ENCODE data around the gene NUDT16. TPM values are rescaled to one million over a fixed set of nuclear protein-coding genes. Genes with fewer than 3 reads are reported as not detected.
"Not testable (repeated sequence)": the region's sequence is repeated elsewhere in the genome, so short reads cannot be mapped to it uniquely, and the experiment has no call there.

NUDT16 gene
- total RNA-seq, 2 donors from 2014 or later, result 4.5 to 6.7 TPM

DNA sequence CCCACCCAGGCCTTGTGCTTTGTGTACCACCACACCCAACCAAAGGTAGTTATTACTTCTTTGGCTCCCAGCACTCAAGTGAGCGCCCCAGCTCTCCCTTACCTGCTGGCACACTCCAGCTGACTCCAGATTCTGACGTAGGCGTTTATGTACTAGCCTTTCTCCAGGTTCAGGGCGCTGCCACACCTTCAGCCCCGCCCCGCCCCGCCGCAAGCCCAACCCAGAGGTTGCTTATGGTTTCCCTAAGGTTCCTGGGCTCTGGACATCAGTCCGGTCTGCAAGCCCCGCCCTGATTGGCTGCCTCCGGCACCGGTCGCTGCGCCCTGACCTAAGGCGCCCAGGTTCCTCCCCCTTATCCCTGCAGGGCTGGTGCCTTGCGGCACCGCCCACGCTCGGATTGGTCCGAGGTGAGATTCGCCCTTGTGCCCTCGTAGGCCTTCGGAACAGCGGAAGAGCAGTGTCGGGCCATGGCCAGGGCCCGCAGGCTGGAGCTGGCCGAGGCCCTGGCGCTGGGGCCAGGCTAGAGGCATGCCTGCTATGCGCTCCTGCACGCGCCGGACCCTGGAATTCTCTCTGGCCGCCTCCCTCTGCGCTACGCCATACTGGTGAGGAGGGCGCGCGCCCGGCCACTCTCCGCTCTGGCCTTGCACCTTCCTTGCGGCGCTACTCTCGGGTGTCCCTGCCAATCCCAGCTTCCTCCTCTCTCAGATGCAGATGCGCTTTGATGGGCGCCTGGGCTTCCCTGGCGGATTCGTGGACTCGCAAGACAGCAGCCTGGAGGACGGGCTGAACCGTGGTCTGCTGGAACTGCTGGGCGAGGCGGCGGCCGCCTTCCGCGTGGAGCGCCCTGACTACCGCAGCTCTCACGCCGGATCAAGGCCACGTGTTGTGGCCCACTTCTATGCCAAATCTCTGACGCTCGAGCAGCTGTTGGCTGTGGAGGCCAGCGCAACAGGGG lies 19.8 kb upstream of the NUDT16 start:
- no peaks in the 10 kb centered on the region for H3K36me3 Mint-ChIP-seq (ENCODE audit: low read depth)
- H3K27ac Mint-ChIP-seq, result no peak overlapping the region
- H3K27me3 Mint-ChIP-seq, result peaks cover 33% of the 10 kb centered on the region
- H3K4me1 Mint-ChIP-seq, result peaks cover 5% of the 10 kb centered on the region
- H3K9me3 Mint-ChIP-seq, result no peaks in the 10 kb centered on the region
- ATAC-seq (replicated peaks), result peak; percentile 86
- H3K4me3 Mint-ChIP-seq, result peak overlapping the region; percentile 75

DNA sequence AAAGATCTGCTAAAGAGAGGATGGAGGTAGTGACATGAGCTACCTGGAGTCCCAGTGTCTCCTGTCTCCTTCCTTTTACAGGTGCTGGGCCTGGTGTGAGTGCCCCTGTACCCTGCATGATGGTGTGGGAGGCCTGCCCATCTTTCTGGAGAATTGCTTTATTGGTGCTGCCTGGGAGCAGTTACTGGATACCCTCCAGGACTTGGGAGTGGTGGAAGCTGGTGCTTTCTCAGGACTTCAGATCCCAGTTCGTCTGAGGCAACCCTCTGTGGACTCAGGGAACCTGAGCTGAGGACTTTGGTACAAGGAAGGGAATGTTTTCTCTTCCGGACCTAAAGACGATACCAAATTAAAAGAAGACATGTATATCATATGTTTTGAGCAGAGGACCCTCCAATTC lies 18.3 kb upstream of the NUDT16 start:
- no peaks in the 10 kb centered on the region for H3K36me3 Mint-ChIP-seq (ENCODE audit: low read depth)
- no peak for ATAC-seq (replicated peaks)
- peaks cover 33% of the 10 kb centered on the region for H3K27me3 Mint-ChIP-seq
- H3K4me1 Mint-ChIP-seq, result peaks cover 5% of the 10 kb centered on the region
- H3K9me3 Mint-ChIP-seq, result no peaks in the 10 kb centered on the region
- no peak overlapping the region for H3K4me3 Mint-ChIP-seq
- H3K27ac Mint-ChIP-seq, result no peak overlapping the region

DNA sequence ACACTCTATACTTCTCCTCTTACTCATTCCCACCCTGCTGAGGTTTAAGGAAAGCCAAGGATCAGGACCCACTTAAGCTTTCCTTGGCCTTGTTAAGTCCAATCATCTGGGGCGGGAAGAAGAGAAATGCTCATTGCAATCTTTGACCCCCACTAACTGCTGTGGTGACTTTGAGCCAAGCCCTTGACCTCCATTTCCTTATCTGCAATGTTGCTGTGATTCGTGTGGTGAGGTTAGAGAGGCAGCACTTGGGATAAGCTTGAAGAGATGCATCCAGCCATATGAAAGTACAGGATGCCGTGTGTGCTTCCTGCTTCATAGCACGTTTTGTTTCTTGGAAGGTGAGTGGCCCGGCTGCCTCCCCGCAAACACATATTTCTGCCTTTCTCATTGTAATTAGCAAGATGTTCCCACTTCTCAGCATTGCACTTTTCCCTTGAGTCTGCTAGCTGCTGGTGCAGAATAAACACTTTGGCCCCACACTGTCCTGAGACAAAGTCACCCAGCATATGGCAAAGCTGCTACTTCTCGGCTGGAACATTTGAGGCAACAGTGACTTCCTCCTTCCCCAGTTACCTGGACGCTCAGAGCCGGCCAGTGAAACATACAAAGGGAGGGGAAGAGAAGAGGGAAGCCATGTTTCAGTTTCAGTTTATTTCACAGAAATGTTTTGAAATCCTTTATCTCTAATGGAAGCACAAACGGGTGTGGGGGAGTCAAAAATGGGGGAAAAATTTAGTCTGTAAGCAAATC lies 10.5 kb upstream of the NUDT16 start:
- H3K9me3 Mint-ChIP-seq, result no peaks in the 10 kb centered on the region
- peak overlapping the region; percentile 20 for H3K27ac Mint-ChIP-seq
- H3K4me3 Mint-ChIP-seq, result no peak overlapping the region
- H3K4me1 Mint-ChIP-seq, result no peaks in the 10 kb centered on the region
- no peaks in the 10 kb centered on the region for H3K36me3 Mint-ChIP-seq (ENCODE audit: low read depth)
- ATAC-seq (replicated peaks), result no peak
- no peaks in the 10 kb centered on the region for H3K27me3 Mint-ChIP-seq

DNA sequence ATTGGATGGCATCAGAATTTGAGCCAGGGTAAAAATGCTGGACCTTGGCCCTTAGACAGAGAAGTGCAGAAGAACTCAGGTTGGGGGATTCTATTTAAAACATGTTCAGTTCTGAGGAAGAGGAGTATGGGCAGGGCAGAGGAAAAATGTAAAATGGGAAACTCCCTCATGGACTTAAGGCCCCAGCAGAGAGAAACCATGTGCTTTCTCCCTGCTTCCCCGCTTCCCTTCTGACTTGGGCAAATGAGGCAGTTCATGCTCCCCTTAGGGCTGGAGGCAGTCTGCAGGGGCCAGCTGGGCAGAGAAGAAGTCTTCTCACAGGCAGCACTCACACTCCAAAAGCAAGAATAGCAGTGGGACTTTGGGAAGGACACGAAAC lies 9.9 kb upstream of the NUDT16 start:
- H3K36me3 Mint-ChIP-seq (ENCODE audit: low read depth), result no peaks in the 10 kb centered on the region

DNA sequence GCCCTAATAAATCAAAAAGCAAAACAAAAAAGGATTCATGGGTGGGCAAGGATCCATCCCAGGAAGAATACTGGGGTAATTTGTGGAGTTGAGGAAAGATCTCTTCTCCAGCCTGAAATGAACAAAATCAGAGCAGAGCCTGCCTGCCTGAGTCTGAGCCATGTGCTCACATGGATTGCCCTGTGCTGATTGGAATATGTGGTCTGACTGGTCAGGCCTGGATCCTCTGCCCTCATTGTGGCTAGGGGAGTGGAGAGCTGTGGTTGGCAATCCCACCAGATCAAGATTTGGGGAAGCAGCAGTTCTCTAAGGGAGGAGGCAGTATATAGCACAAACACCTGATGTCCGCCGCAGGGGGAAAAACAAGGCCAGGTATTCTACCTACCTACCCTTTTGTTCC lies 6.8 kb upstream of the NUDT16 start:
- no peaks in the 10 kb centered on the region for H3K27me3 Mint-ChIP-seq
- no peaks in the 10 kb centered on the region for H3K4me1 Mint-ChIP-seq
- no peaks in the 10 kb centered on the region for H3K9me3 Mint-ChIP-seq
- no peak overlapping the region for H3K4me3 Mint-ChIP-seq
- no peak overlapping the region for H3K27ac Mint-ChIP-seq
- ATAC-seq (replicated peaks), result no peak
- H3K36me3 Mint-ChIP-seq (ENCODE audit: low read depth), result no peaks in the 10 kb centered on the region

More for the DNA sequence above, 9.9 kb upstream of the NUDT16 start:
- no peak for ATAC-seq (replicated peaks)
- H3K4me3 Mint-ChIP-seq, result no peak overlapping the region
- H3K9me3 Mint-ChIP-seq, result no peaks in the 10 kb centered on the region
- peak overlapping the region; percentile 20 for H3K27ac Mint-ChIP-seq
- H3K27me3 Mint-ChIP-seq, result no peaks in the 10 kb centered on the region
- H3K4me1 Mint-ChIP-seq, result no peaks in the 10 kb centered on the region

DNA sequence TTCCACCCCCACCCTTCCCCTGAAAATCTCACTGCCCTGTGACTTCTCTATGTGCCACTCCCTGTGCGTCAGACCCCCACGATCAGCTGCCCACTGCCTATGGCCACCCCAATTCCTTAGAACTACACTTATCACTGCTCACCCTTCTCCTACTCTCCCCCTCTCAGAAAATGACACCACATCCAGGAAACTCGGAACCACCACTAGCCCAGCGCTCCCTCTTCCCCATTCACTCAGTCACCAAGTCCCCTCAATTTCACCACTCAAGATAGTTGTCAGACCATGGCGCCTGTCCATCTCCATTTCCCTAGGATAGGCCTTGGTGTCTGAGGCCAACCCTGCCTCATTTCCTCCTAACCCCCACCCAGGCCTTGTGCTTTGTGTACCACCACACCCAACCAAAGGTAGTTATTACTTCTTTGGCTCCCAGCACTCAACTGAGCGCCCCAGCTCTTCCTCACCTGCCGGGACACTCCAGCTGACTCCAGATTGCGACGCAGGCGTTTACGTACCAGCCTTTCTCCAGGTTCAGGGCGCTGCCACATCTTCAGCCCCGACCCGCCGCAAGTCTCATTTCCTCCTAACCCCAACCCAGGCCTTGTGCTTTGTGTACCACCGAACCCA lies 641 bp upstream of the NUDT16 start:
- Mint-ChIP-seq H3K4me1 (peaks cover 19% of the 10 kb centered on the region), H3K27ac (peak overlapping the region; percentile 96), H3K4me3 (peak overlapping the region; percentile 96)
- ATAC-seq (replicated peaks); H3K27me3 Mint-ChIP-seq; H3K9me3 Mint-ChIP-seq; H3K36me3 Mint-ChIP-seq (ENCODE audit: low read depth): not testable (repeated sequence)

DNA sequence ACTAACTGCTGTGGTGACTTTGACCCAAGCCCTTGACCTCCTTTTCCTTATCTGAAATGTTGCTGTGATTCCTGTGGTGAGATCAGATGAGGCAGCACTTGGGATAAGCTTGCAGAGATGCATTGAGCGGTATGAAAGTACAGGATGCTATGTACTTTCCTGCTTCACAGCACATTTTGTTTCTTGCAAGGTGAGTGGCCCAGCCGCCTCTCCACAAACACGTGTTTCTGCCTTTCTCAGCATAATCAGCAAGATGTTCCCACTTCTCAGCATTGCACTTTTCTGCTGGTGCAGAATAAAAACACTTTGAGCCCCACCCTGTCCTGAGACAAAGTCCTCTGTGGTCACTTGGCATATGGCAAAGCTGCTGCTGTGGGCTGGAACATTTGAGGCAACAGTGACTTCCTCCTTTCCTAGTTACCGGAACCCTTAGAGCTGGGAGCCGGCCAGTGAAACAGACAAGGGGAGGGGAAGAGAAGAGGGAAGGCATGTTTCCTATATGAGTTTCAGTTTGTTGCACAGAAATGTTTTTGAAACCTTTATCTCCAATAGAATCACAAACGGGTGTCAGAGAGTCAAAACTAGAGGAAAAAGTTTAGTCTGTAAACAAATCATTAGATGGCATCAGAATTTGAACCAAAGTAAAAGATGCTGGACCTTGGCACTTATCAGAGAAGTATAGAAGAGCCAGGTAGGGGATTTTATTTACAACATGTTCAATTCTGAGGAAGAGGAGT lies 5.0 kb downstream of the NUDT16 start:
- Mint-ChIP-seq H3K27me3 (no peaks in the 10 kb centered on the region), H3K4me3 (peak overlapping the region; percentile 17), H3K27ac (peak overlapping the region; percentile 46), H3K9me3 (no peaks in the 10 kb centered on the region), H3K4me1 (peaks cover 23% of the 10 kb centered on the region), H3K36me3 (ENCODE audit: low read depth) (no peaks in the 10 kb centered on the region)
- peak; percentile 20 for ATAC-seq (replicated peaks)

DNA sequence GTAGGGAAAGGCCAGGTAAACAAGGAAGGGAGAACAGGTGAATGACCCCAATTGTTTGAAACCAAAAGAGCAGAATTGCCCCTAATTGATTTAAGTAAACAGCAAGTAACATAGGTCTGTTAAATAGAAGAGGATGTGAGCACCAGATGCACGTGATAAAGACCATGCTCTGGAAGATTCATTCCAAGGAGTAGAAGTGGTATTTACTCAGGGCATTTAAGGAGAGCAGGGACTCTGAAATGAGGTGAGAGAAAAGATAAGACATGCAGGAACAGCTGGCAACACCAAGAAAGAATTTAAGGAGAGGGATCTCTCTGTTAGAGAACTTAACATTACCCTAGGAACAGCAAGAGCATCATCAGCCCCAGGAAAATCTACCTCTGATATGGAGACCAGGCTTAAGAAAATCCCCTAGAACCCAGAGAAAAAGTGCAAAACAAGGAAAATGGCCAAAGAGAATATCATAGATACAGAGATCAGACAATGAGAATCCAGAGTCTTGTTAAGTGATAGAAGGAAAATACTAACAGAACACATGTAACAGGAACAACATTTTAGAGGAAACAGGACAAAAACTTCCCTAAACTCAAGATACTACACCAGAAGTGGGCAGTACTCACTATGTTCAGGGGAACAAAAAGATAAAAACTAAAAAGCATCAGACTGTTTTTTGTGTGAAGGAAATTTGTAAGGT lies 6.4 kb downstream of the NUDT16 start:
- H3K9me3 Mint-ChIP-seq, result no peaks in the 10 kb centered on the region
- ATAC-seq (replicated peaks), result no peak

DNA sequence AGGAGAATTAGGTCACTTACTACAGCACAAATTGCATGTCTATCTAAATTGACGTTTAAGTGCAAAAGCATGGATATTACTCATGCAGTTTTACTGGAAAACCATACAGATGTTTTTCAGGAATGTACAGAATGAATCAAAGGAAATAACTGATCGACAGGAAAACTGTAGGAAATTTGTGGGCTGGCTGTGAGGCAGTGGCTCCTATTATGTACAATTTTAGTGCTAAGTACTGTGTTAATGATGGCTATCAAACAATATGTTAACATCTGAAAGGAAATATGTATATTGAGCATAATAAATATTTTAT lies 6.9 kb downstream of the NUDT16 start:
- Mint-ChIP-seq H3K27me3 (no peaks in the 10 kb centered on the region), H3K36me3 (ENCODE audit: low read depth) (no peaks in the 10 kb centered on the region), H3K4me1 (peaks cover 18% of the 10 kb centered on the region), H3K4me3 (no peak overlapping the region), H3K9me3 (no peaks in the 10 kb centered on the region), H3K27ac (no peak overlapping the region)
- ATAC-seq (replicated peaks), result no peak

More for the DNA sequence above, 6.4 kb downstream of the NUDT16 start:
- H3K27me3 Mint-ChIP-seq, result no peaks in the 10 kb centered on the region
- H3K4me3 Mint-ChIP-seq, result no peak overlapping the region
- no peaks in the 10 kb centered on the region for H3K36me3 Mint-ChIP-seq (ENCODE audit: low read depth)
- peaks cover 18% of the 10 kb centered on the region for H3K4me1 Mint-ChIP-seq
- H3K27ac Mint-ChIP-seq, result no peak overlapping the region

DNA sequence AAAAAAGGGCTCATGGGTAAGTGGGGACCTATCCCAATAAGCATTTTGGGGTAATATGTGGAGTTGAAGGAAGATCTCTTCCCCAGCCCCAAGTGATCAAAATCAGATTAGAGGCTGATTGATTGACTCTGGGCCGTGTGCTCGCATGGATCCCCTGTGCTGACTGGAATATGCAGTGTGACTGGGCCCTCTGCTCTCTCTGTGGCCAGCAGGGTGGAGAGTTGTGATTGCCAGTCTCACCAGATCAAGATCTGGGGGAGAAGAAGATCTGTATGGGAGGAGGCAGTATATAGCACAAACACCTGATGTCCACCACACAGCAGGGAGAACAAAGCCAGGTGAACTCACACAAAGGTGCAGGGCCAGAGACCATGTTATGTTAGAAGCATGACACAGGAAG lies 8.8 kb downstream of the NUDT16 start:
- Mint-ChIP-seq H3K36me3 (ENCODE audit: low read depth) (no peaks in the 10 kb centered on the region), H3K27ac (no peak overlapping the region), H3K4me1 (peaks cover 13% of the 10 kb centered on the region), H3K27me3 (no peaks in the 10 kb centered on the region), H3K4me3 (no peak overlapping the region), H3K9me3 (no peaks in the 10 kb centered on the region)
- no peak for ATAC-seq (replicated peaks)

DNA sequence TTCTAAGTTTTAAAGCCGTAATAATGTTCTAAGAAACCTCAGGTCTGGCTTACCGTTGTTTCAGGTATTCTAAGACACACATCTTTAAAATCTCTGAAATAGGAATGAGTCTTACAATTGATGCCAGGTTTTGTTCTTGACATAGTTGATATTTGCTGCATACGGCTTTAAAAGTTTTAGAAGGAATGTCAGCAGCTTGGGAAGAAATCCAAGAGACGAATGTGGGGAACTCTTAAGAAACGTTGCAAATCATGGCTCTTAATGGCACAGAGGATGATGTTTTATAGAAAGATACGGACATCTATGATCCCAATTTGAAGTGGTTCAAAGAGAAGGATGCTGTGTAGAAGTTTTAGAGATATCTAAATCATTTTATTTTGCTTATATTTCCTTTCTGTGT lies 11.5 kb downstream of the NUDT16 start:
- no peaks in the 10 kb centered on the region for H3K36me3 Mint-ChIP-seq (ENCODE audit: low read depth)
- H3K27me3 Mint-ChIP-seq, result no peaks in the 10 kb centered on the region
- ATAC-seq (replicated peaks), result no peak
- no peak overlapping the region for H3K27ac Mint-ChIP-seq
- no peak overlapping the region for H3K4me3 Mint-ChIP-seq
- H3K4me1 Mint-ChIP-seq, result no peaks in the 10 kb centered on the region
- H3K9me3 Mint-ChIP-seq, result no peaks in the 10 kb centered on the region

DNA sequence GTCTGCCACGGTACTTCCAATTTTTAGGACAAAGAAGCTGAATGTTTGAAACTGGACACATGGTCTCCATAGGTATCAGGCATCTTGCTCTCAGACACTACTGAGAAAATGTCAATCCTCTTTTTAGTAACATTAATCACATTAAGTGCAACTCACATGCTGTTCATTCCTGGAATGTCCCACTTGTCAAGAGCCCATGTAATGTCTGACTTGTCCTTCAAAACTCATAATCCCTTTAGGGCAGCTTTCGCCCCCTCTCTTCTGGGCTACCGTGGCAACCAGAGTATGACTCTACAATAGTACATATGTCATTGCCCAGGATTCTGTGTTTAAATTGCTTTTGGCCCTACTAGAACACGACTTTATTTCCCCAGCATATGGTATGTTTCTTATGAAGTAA lies 12.3 kb downstream of the NUDT16 start:
- Mint-ChIP-seq H3K4me1 (no peaks in the 10 kb centered on the region), H3K9me3 (no peaks in the 10 kb centered on the region), H3K27me3 (no peaks in the 10 kb centered on the region), H3K36me3 (ENCODE audit: low read depth) (no peaks in the 10 kb centered on the region), H3K4me3 (no peak overlapping the region), H3K27ac (no peak overlapping the region)
- ATAC-seq (replicated peaks), result no peak

DNA sequence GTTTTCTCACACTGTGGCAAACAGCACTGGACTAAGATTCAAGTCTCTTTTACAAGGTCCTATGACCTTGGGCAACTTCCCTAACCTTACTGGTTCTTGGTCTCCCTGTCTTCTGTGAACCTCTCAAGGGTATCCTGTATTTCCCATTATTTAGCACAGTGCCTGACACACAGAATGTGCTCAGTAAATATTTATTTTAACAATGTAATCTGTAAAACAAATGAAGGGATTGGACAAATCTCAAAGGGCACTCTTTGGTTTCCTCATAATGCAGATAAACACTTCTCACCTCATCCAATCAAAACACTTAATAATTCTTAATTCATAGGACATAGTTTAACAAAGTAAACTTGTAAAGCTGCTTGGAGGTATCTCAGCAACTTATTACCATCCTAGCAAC lies 12.8 kb downstream of the NUDT16 start:
- Mint-ChIP-seq H3K4me3 (no peak overlapping the region), H3K36me3 (ENCODE audit: low read depth) (no peaks in the 10 kb centered on the region), H3K4me1 (no peaks in the 10 kb centered on the region), H3K27ac (no peak overlapping the region), H3K9me3 (no peaks in the 10 kb centered on the region), H3K27me3 (no peaks in the 10 kb centered on the region)
- no peak for ATAC-seq (replicated peaks)

DNA sequence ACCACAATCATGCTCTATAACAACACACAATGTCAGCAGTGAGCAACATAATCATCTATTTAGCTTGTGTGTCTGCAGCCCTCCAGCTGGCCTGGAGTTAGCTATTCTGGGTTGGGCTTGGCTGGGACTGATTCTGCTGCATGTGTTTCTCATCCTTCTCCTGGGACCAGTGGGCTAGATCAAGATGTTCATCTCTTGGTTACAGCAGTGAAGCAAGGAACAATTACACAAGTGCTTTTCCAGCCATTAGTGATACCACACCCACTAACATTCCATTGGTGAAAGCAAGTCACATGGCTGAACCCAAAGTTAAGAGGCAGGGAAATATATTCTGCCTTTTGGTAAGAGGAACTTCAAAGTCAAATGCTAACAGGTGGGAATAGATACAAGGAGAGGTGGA lies 14.6 kb downstream of the NUDT16 start:
- Mint-ChIP-seq H3K27me3 (no peaks in the 10 kb centered on the region), H3K4me1 (no peaks in the 10 kb centered on the region), H3K4me3 (no peak overlapping the region), H3K9me3 (no peaks in the 10 kb centered on the region), H3K27ac (no peak overlapping the region), H3K36me3 (ENCODE audit: low read depth) (no peaks in the 10 kb centered on the region)
- ATAC-seq (replicated peaks), result no peak

Measured in activated T-helper 17 cell treated with anti-CD3 and anti-CD28 coated beads, Interleukin-2, amount 50 U/mL, for 72 hours (primary cell).